Kidney (tissue), 14 donors: ENCODE data around the gene A4GNT. TPM values are rescaled to one million over a fixed set of nuclear protein-coding genes. Genes with fewer than 3 reads are reported as not detected.
A peak's percentile ranks its signal among the peaks of the same experiment; 100 is the strongest.

Experiments
- DNase-seq, 5 donors: peaks; one replicate each; pipeline ENCODE4 v3.0.0-alpha.2; 2013 to 2020
- FAIRE-seq: peaks from 2 replicates; lab custom pipeline; 2012; peaks lifted over from hg19 to GRCh38; lab: Jason Lieb, UNC
- H3K27ac ChIP-seq, 2 donors: one replicate each; pipeline ENCODE4 v1.7.0; 2013; ENCODE audit warnings: low read depth in 2 of 2, low read length in 2 of 2, inconsistent platforms in 1 of 2
- H3K27me3 ChIP-seq: one replicate; pipeline ENCODE4 v1.7.1; 2013; ENCODE audit warnings: low read length, inconsistent platforms; ENCODE audit not compliant: control insufficient read depth, insufficient read depth
- H3K36me3 ChIP-seq, 3 donors: one replicate each; pipeline versions ENCODE4 v1.7.0 to v1.7.1; 2013; ENCODE audit warnings: low read length in 3 of 3, control low read depth in 1 of 3, inconsistent platforms in 1 of 3; ENCODE audit not compliant: insufficient read depth in 3 of 3, control insufficient read depth in 2 of 3
- H3K4me1 ChIP-seq, 3 donors: one replicate each; pipeline versions ENCODE4 v1.7.0 to v1.7.1; 2013; ENCODE audit warnings: low read length in 3 of 3, inconsistent platforms in 1 of 3, low read depth in 1 of 3; ENCODE audit not compliant: control insufficient read depth in 2 of 3, insufficient read depth in 2 of 3
- H3K4me3 ChIP-seq, 3 donors: one replicate each; pipeline versions ENCODE4 v1.7.0 to v1.8.1; 2013; ENCODE audit warnings: low read length in 3 of 3, control low read depth in 1 of 3, inconsistent platforms in 1 of 3
- H3K9ac ChIP-seq, 3 donors: one replicate each; pipeline versions ENCODE4 v1.7.0 to v1.7.1; 2013; ENCODE audit warnings: low read length in 3 of 3, control low read depth in 1 of 3, inconsistent platforms in 1 of 3
- H3K9me3 ChIP-seq, 3 donors: one replicate each; pipeline versions ENCODE4 v1.7.0 to v1.7.1; 2013; ENCODE audit warnings: low read length in 3 of 3, control low read depth in 1 of 3, inconsistent platforms in 1 of 3; ENCODE audit not compliant: control insufficient read depth in 2 of 3, insufficient read depth in 1 of 3
- CTCF ChIP-seq: IDR thresholded peaks from 3 replicates; pipeline ENCODE4 v1.5.1; 2012; ENCODE audit warnings: mild to moderate bottlenecking, moderate library complexity, borderline replicate concordance; ENCODE audit not compliant: insufficient read depth; ENCODE audit errors: extremely low read depth
- intact Hi-C: fragments of 100-400 bp; cut with DNase I; formaldehyde crosslinking; loops from one replicate; pipeline ENCODE4 v1.11.1; 2022
- polyA plus RNA-seq: library from polyadenylated mRNA; stranded (reverse); fragments of 350-450 nt; fragmentation: Illumina TruSeq; extraction: RNeasy Lipid Tissue Mini Kit (QIAGEN cat#74804); gene quantifications from one replicate; pipeline ENCODE4 v1.2.3, GENCODE V29; 2014; ENCODE audit warnings: low read depth, low replicate concordance; ENCODE audit not compliant: insufficient read depth
- total RNA-seq: library from RNA; stranded (reverse); fragmentation: NEBNext Ultra II Directional; extraction: Animal tissue kit (Norgen Biotek cat#: 25700); gene quantifications from one replicate; pipeline ENCODE4 v1.2.1, GENCODE V29; 2021
- donor health status: control.
- donor health status: control.
- donor health status: control.
- donor health status: control.
- donor health status: control.
- donor health status: DM: yes; HTN: yes; CAD: no.
- donor health status: Normal renal cell carcinoma (clear cell type).

The A4GNT gene
- total and polyA plus RNA-seq, 2 donors from 2014 or later = not detected

- no peak for FAIRE-seq
- no peak overlapping the region for H3K9ac ChIP-seq
Measured at GRCh38 chr3:138125548-138126221, 6.5 kb downstream of the A4GNT start.

GRCh38 chr3:138124706-138125355 is 7.4 kb downstream of the A4GNT start:
- Histone ChIP-seq H3K9ac (no peak overlapping the region), H3K36me3 (no peaks in the 10 kb centered on the region), H3K27ac (no peak overlapping the region), H3K9me3 (peaks cover 0 to 6% (median 0%) of the 10 kb centered on the region in 3 donors), H3K27me3 (no peaks in the 10 kb centered on the region), H3K4me3 (no peak overlapping the region), H3K4me1 (peaks cover 0 to 6% (median 0%) of the 10 kb centered on the region in 3 donors)
- intact Hi-C loops = no loop called here
- no peak for TF ChIP-seq CTCF
- DNase-seq (no peak), FAIRE-seq (no peak)

More at GRCh38 chr3:138125548-138126221, 6.5 kb downstream of the A4GNT start:
- Histone ChIP-seq H3K36me3 (no peaks in the 10 kb centered on the region), H3K27me3 (no peaks in the 10 kb centered on the region), H3K4me1 (peaks cover 0 to 6% (median 0%) of the 10 kb centered on the region in 3 donors), H3K9me3 (peaks cover 0 to 6% (median 0%) of the 10 kb centered on the region in 3 donors), H3K27ac (no peak overlapping the region), H3K4me3 (no peak overlapping the region)
- DNase-seq = peak in 4 of 5 donors; percentile 45 to 77 (median 60)
- intact Hi-C loops = no loop called here
- no peak for TF ChIP-seq CTCF

GRCh38 chr3:138124188-138124587 is 8.0 kb downstream of the A4GNT start:
- H3K4me3 ChIP-seq = no peak overlapping the region
- H3K9me3 ChIP-seq = peaks cover 0 to 6% (median 0%) of the 10 kb centered on the region in 3 donors
- peaks cover 0 to 6% (median 0%) of the 10 kb centered on the region in 3 donors for H3K4me1 ChIP-seq
- TF ChIP-seq CTCF = no peak
- no peak overlapping the region for H3K27ac ChIP-seq
- intact Hi-C loops = no loop called here
- no peak for DNase-seq
- H3K36me3 ChIP-seq = no peaks in the 10 kb centered on the region
- no peak for FAIRE-seq
- no peaks in the 10 kb centered on the region for H3K27me3 ChIP-seq
- no peak overlapping the region for H3K9ac ChIP-seq
